H1 (cell line): ENCODE data around the gene HOATZ. TPM values are rescaled to one million over a fixed set of nuclear protein-coding genes. Genes with fewer than 3 reads are reported as not detected.

Source experiments
- CTCF ChIA-PET: fragments of 300-600 bp; sonication (Branson Sonifier 250); formaldehyde crosslinking; loops from one replicate; lab custom pipeline; 2021; ENCODE audit not compliant: partially characterized antibody; lab: Charles Lee
- POLR2A ChIA-PET: fragments of 300-600 bp; sonication (Branson Sonifier 250); formaldehyde crosslinking; loops from one replicate; lab custom pipeline; 2021; ENCODE audit warnings: inconsistent platforms; ENCODE audit not compliant: partially characterized antibody; lab: Charles Lee
- DNase-seq, 2 experiments: peaks; one replicate each; pipeline versions ENCODE4 v3.0.0 to v3.0.0-alpha.2; 2010 to 2022; ENCODE audit warnings: low spot score in 2 of 2, low read depth in 1 of 2, mixed read lengths in 1 of 2
- FAIRE-seq: peaks from 2 replicates; lab custom pipeline; 2011; peaks lifted over from hg19 to GRCh38; lab: Jason Lieb, UNC
- H2AFZ ChIP-seq: 2 replicates; pipeline ENCODE4 v1.8.1; 2012; ENCODE audit warnings: low read length, inconsistent platforms
- H2AK5ac ChIP-seq: 2 replicates; pipeline ENCODE4 v1.6.1; 2013; ENCODE audit warnings: low read depth, low read length
- H2BK120ac ChIP-seq: replicated peaks from 2 replicates; pipeline ENCODE3; 2013; ENCODE audit warnings: low read depth, low read length, inconsistent platforms
- H2BK12ac ChIP-seq: 2 replicates; pipeline ENCODE4 v1.6.1; 2013; ENCODE audit warnings: low read depth, low read length
- H2BK15ac ChIP-seq: 2 replicates; pipeline ENCODE4 v1.6.1; 2013; ENCODE audit warnings: low read length
- H2BK20ac ChIP-seq: 2 replicates; pipeline ENCODE4 v1.6.1; 2013; ENCODE audit warnings: low read length
- H2BK5ac ChIP-seq: 2 replicates; pipeline ENCODE4 v1.6.1; 2013; ENCODE audit warnings: low read depth, low read length
- H3K14ac ChIP-seq: 2 replicates; pipeline ENCODE4 v1.6.1; 2013; ENCODE audit warnings: inconsistent platforms; ENCODE audit not compliant: insufficient read length
- H3K18ac ChIP-seq: 2 replicates; pipeline ENCODE4 v1.6.1; 2013; ENCODE audit warnings: low read length; ENCODE audit errors: extremely low read depth
- H3K23ac ChIP-seq: 2 replicates; pipeline ENCODE4 v1.6.1; 2013; ENCODE audit warnings: inconsistent platforms; ENCODE audit not compliant: insufficient read length
- H3K23me2 ChIP-seq: 2 replicates; pipeline ENCODE4 v1.6.1; 2013; ENCODE audit warnings: low read depth, low read length
- H3K27ac ChIP-seq: 2 replicates; pipeline ENCODE4 v1.6.1; 2011; ENCODE audit warnings: low read depth, low read length, inconsistent platforms
- H3K27me3 ChIP-seq, 4 experiments: replicated peaks in 1 of 4; 1 replicate in 1 of 4; 2 replicates in 3 of 4; pipeline versions ENCODE4 v1.6.1 to v1.8.1; 2011 to 2013; ENCODE audit warnings: low read length in 3 of 4, mild to moderate bottlenecking in 3 of 4, inconsistent platforms in 2 of 4, mixed read lengths in 2 of 4, moderate library complexity in 1 of 4; ENCODE audit not compliant: control insufficient read depth in 3 of 4, insufficient read depth in 3 of 4; ENCODE audit errors: extremely low read depth in 1 of 4
- H3K36me3 ChIP-seq, 4 experiments: 2 replicates each; pipeline versions ENCODE4 v1.6.1 to v1.8.1; 2011 to 2013; ENCODE audit warnings: mild to moderate bottlenecking in 4 of 4, low read length in 3 of 4, moderate library complexity in 2 of 4, control low read depth in 1 of 4, inconsistent platforms in 1 of 4; ENCODE audit not compliant: insufficient read depth in 4 of 4, control insufficient read depth in 2 of 4
- H3K4ac ChIP-seq: replicated peaks from 2 replicates; pipeline ENCODE3; 2013; ENCODE audit warnings: low read length, low read depth, mixed read lengths, inconsistent platforms; ENCODE audit not compliant: insufficient read length
- H3K4me1 ChIP-seq, 4 experiments: replicated peaks in 1 of 4; 1 replicate in 1 of 4; 2 replicates in 3 of 4; pipeline versions ENCODE4 v1.6.1 to v1.8.1; 2011 to 2013; ENCODE audit warnings: low read length in 3 of 4, inconsistent platforms in 2 of 4, mixed read lengths in 1 of 4; ENCODE audit not compliant: insufficient read depth in 4 of 4, control insufficient read depth in 3 of 4
- H3K4me2 ChIP-seq, 2 experiments: 2 replicates each; pipeline versions ENCODE4 v1.6.1 to v1.8.1; 2011 to 2013; ENCODE audit warnings: low read depth in 2 of 2, low read length in 2 of 2, control low read depth in 1 of 2, inconsistent platforms in 1 of 2, mild to moderate bottlenecking in 1 of 2; ENCODE audit not compliant: insufficient read depth in 1 of 2
- H3K4me3 ChIP-seq, 4 experiments: fragments of 200-600, 300-600 bp in 1 of 4; sonication (generic), shearing (Covaris generic), sonication (Bioruptor Twin) in 1 of 4; 2 replicates each; pipeline versions ENCODE4 v1.5.1 to v1.8.1; 2011 to 2016; ENCODE audit warnings: low read length in 4 of 4, low read depth in 3 of 4, control low read depth in 2 of 4, inconsistent platforms in 2 of 4, mild to moderate bottlenecking in 2 of 4, mixed read lengths in 1 of 4, moderate library complexity in 1 of 4; ENCODE audit not compliant: insufficient read depth in 2 of 4; ENCODE audit errors: extremely low read depth in 1 of 4
- H3K56ac ChIP-seq: replicated peaks from 2 replicates; pipeline ENCODE3; 2013; ENCODE audit warnings: low read depth, mild to moderate bottlenecking, mixed read lengths, low read length, inconsistent platforms; ENCODE audit not compliant: insufficient read length
- H3K79me1 ChIP-seq: 2 replicates; pipeline ENCODE4 v1.6.1; 2013; ENCODE audit warnings: low read depth, low read length, control low read depth
- H3K79me2 ChIP-seq, 2 experiments: 2 replicates each; pipeline versions ENCODE4 v1.6.1 to v1.8.1; 2012 to 2013; ENCODE audit warnings: low read length in 2 of 2, mild to moderate bottlenecking in 2 of 2, inconsistent platforms in 1 of 2; ENCODE audit not compliant: insufficient read depth in 2 of 2, control insufficient read depth in 1 of 2
- H3K9ac ChIP-seq, 4 experiments: replicated peaks in 1 of 4; 1 replicate in 1 of 4; 2 replicates in 3 of 4; pipeline versions ENCODE4 v1.6.1 to v1.8.1; 2011 to 2013; ENCODE audit warnings: low read depth in 3 of 4, low read length in 3 of 4, control low read depth in 2 of 4, mild to moderate bottlenecking in 2 of 4, moderate library complexity in 2 of 4, inconsistent platforms in 1 of 4; ENCODE audit errors: extremely low read depth in 1 of 4
- H3K9me3 ChIP-seq, 2 experiments: 2 replicates each; pipeline versions ENCODE4 v1.6.1 to v1.8.1; 2012 to 2013; ENCODE audit warnings: mild to moderate bottlenecking in 2 of 2, moderate library complexity in 2 of 2, control low read depth in 1 of 2, inconsistent platforms in 1 of 2, low read depth in 1 of 2, low read length in 1 of 2, mixed read lengths in 1 of 2; ENCODE audit not compliant: insufficient read depth in 2 of 2
- H4K20me1 ChIP-seq, 2 experiments: replicated peaks in 1 of 2; 2 replicates each; pipeline versions ENCODE3 to v1.8.1; 2011 to 2013; ENCODE audit warnings: inconsistent platforms in 2 of 2, low read length in 2 of 2, mild to moderate bottlenecking in 1 of 2; ENCODE audit not compliant: insufficient read depth in 2 of 2, control insufficient read depth in 1 of 2
- H4K5ac ChIP-seq: 2 replicates; pipeline ENCODE4 v1.6.1; 2013; ENCODE audit warnings: low read length, low read depth, mixed read lengths, inconsistent platforms; ENCODE audit not compliant: insufficient read length
- H4K8ac ChIP-seq: 2 replicates; pipeline ENCODE4 v1.8.0; 2013; ENCODE audit warnings: mild to moderate bottlenecking, moderate library complexity, low read length, inconsistent platforms; ENCODE audit not compliant: insufficient read depth; ENCODE audit errors: extremely low read depth
- H4K91ac ChIP-seq: replicated peaks from 2 replicates; pipeline ENCODE3; 2013; ENCODE audit warnings: low read length, mixed read lengths, inconsistent platforms; ENCODE audit not compliant: insufficient read length
- BRCA1 ChIP-seq: IDR thresholded peaks from 2 replicates; pipeline ENCODE4 v1.6.1; 2012; ENCODE audit warnings: low read depth, low read length, improper control_type of control experiment
- CTBP2 ChIP-seq: IDR thresholded peaks from 2 replicates; pipeline ENCODE4 v1.7.0; 2011; ENCODE audit warnings: borderline replicate concordance, mild to moderate bottlenecking, moderate library complexity, mixed read lengths, low read length; ENCODE audit not compliant: insufficient read depth, insufficient read length
- KDM1A ChIP-seq: fragments of 200-600, 300-600 bp; sonication (generic); IDR thresholded peaks from 2 replicates; pipeline ENCODE4 v1.7.1; 2016; ENCODE audit warnings: mild to moderate bottlenecking, low read length, borderline replicate concordance
- POLR2A ChIP-seq, 2 experiments: IDR thresholded peaks; 1 replicate in 1 of 2; 2 replicates in 1 of 2; pipeline ENCODE4 v1.6.1; 2011; ENCODE audit warnings: low read depth in 2 of 2, low read length in 2 of 2, mild to moderate bottlenecking in 2 of 2; ENCODE audit errors: control extremely low read depth in 1 of 2
- POU5F1 ChIP-seq: IDR thresholded peaks from 2 replicates; pipeline ENCODE4 v1.6.1; 2011; ENCODE audit warnings: low read depth, mild to moderate bottlenecking, low read length, moderate library complexity
- TAF1 ChIP-seq: IDR thresholded peaks from 2 replicates; pipeline ENCODE4 v1.6.1; 2011; ENCODE audit warnings: mild to moderate bottlenecking, low read depth, low read length
- TAF7 ChIP-seq: optimal IDR thresholded peaks from 2 replicates; pipeline ENCODE3; 2011; ENCODE audit warnings: low read depth, mild to moderate bottlenecking, inconsistent platforms, low read length, moderate library complexity, borderline replicate concordance
- WGBS, 2 experiments: shearing (Covaris generic) in 1 of 2; methylation state at CpG; one replicate each; pipeline versions ENCODE4 v1.1.6 to v1.1.7; 2013 to 2015; ENCODE audit warnings: low lambda C conversion rate in 2 of 2, mixed read lengths in 2 of 2, inconsistent platforms in 1 of 2, low coverage in 1 of 2, missing lambda C conversion rate in 1 of 2; ENCODE audit not compliant: insufficient replicate concordance in 2 of 2, insufficient coverage in 1 of 2, insufficient read length in 1 of 2; ENCODE audit errors: extremely low coverage in 1 of 2, missing lambda C conversion rate in 1 of 2; 5-methylcytosine and 5-hydroxymethylcytosine counted together
- polyA plus RNA-seq, 7 experiments: library from polyadenylated mRNA; depleted of rRNA in 3 of 7; stranded (reverse) in 5 of 7; unstranded in 2 of 7; fragments of >200 nt in 5 of 7; fragments of 200-250 nt in 2 of 7; gene quantifications; 1 replicate in 5 of 7; 2 replicates in 1 of 7; 4 replicates in 1 of 7; pipeline versions ENCODE4 v1.2.1 to v1.2.3, GENCODE V29; 2011 to 2013; ENCODE audit warnings: missing spikeins in 2 of 7, mixed read lengths in 2 of 7
- total RNA-seq: library from RNA; stranded (reverse); fragmentation: NEBNext Ultra II Directional; extraction: Animal tissue kit (Norgen Biotek cat#: 25700); gene quantifications from 2 replicates; pipeline ENCODE4 v1.2.1, GENCODE V29; 2021

The HOATZ gene
- total and polyA plus RNA-seq, 2 of the 8 experiments (the other 6 are each of a cell fraction or from before 2014, with no cell fraction given): not detected

- H2BK15ac ChIP-seq: no peak overlapping the region
- no peak overlapping the region for H3K27ac ChIP-seq
- CTCF ChIA-PET: interaction anchor here (1.2 to 1.3 kb wide), 2 partner anchors 32 to 47 kb away, joined by 3 to 4 read pairs; no protein-coding TSS in a partner anchor
- no peak overlapping the region for H3K18ac ChIP-seq
- POLR2A ChIA-PET: no interaction called here
- no peaks in the 10 kb centered on the region for H3K27me3 ChIP-seq
- no peak overlapping the region for H4K5ac ChIP-seq
- H4K91ac ChIP-seq: no peak overlapping the region
- H3K4me2 ChIP-seq: no peak overlapping the region
- H3K4ac ChIP-seq: no peak overlapping the region
- H2BK12ac ChIP-seq: no peak overlapping the region
- no peaks in the 10 kb centered on the region for H3K9me3 ChIP-seq
- H4K20me1 ChIP-seq: no peaks in the 10 kb centered on the region
- no peak overlapping the region for H3K23ac ChIP-seq
- no peaks in the 10 kb centered on the region for H3K79me1 ChIP-seq
- no peaks in the 10 kb centered on the region for H3K79me2 ChIP-seq
- no peak overlapping the region for H4K8ac ChIP-seq
- no peak overlapping the region for H3K14ac ChIP-seq
- H3K4me3 ChIP-seq: no peak overlapping the region
- TF ChIP-seq POLR2A (IDR thresholded peaks at IDR 0.05; ENCODE audit: control extremely low read depth in 1 of 2, low read depth in 2 of 2, low read length in 2 of 2) (no peak), KDM1A (no peak), CTBP2 (no peak), BRCA1 (no peak), TAF1 (no peak), POU5F1 (no peak), TAF7 (no peak)
- WGBS, 2 experiments: 86% methylated on average over 1 of the region's 1 CpG; no CpG with 5 or more reads in 1 of the 2 experiments
- no peaks in the 10 kb centered on the region for H3K23me2 ChIP-seq
- H3K4me1 ChIP-seq: no peaks in the 10 kb centered on the region
- DNase-seq (no peak), FAIRE-seq (no peak)
- H3K56ac ChIP-seq: no peak overlapping the region
- no peak overlapping the region for H2BK20ac ChIP-seq
- H3K36me3 ChIP-seq: no peaks in the 10 kb centered on the region
- no peak overlapping the region for H2AK5ac ChIP-seq
- H2BK120ac ChIP-seq: no peak overlapping the region
- H2AFZ ChIP-seq: no peak overlapping the region
- H3K9ac ChIP-seq: no peak overlapping the region
- no peak overlapping the region for H2BK5ac ChIP-seq
Measured at GRCh38 chr11:111502611-111503010, 12.0 kb upstream of the HOATZ start.
